KMS-11 (cell line): ENCODE data around the gene PKP2.
"Not testable (repeated sequence)": the region's sequence is repeated elsewhere in the genome, so short reads cannot be mapped to it uniquely, and the experiment has no call there.

Experiments used
- H2AFZ ChIP-seq: fragments of 200-600 bp; sonication (generic); 2 replicates; pipeline ENCODE4 v1.6.1; 2016; ENCODE audit warnings: antibody characterized with exemption, mixed run types, low read depth
- H3K27ac ChIP-seq: fragments of 200-600 bp; sonication (generic); 2 replicates; pipeline ENCODE4 v1.6.1; 2016; ENCODE audit warnings: mild to moderate bottlenecking, mixed run types
- H3K27me3 ChIP-seq: fragments of 200-600 bp; sonication (generic); 2 replicates; pipeline ENCODE4 v1.6.1; 2017; ENCODE audit warnings: mild to moderate bottlenecking, low read depth, mixed run types, moderate library complexity; ENCODE audit not compliant: insufficient read depth
- H3K36me3 ChIP-seq: fragments of 200-600 bp; sonication (generic); 2 replicates; pipeline ENCODE4 v1.6.1; 2017; ENCODE audit warnings: mild to moderate bottlenecking, mixed run types; ENCODE audit not compliant: insufficient read depth
- H3K4me1 ChIP-seq: fragments of 200-600 bp; sonication (generic); 2 replicates; pipeline ENCODE4 v1.6.1; 2016; ENCODE audit warnings: mild to moderate bottlenecking, low read depth, mixed run types; ENCODE audit not compliant: poor library complexity, severe bottlenecking
- H3K4me2 ChIP-seq: fragments of 200-600 bp; sonication (generic); 2 replicates; pipeline ENCODE4 v1.7.0; 2016; ENCODE audit warnings: mild to moderate bottlenecking, mixed run types
- H3K4me3 ChIP-seq: fragments of 200-600 bp; sonication (generic); IDR thresholded peaks from 2 replicates; pipeline ENCODE4 v1.6.1; 2017; ENCODE audit warnings: low read depth, low read length, mixed read lengths; ENCODE audit not compliant: insufficient read depth
- H3K79me2 ChIP-seq: fragments of 200-600 bp; sonication (generic); 2 replicates; pipeline ENCODE4 v1.6.1; 2016; ENCODE audit warnings: low read depth, mixed run types; ENCODE audit not compliant: insufficient read depth
- H3K9ac ChIP-seq: fragments of 200-600 bp; sonication (generic); 2 replicates; pipeline ENCODE4 v1.6.1; 2016; ENCODE audit warnings: mild to moderate bottlenecking, mixed run types
- H4K20me1 ChIP-seq: fragments of 200-600 bp; sonication (generic); 2 replicates; pipeline ENCODE4 v1.6.1; 2016; ENCODE audit warnings: mild to moderate bottlenecking, mixed run types; ENCODE audit not compliant: insufficient read depth
- CTCF ChIP-seq: fragments of 200-600 bp; sonication (generic); conservative IDR thresholded peaks from 2 replicates; pipeline ENCODE4 v1.6.1; 2017; ENCODE audit warnings: low read depth, mild to moderate bottlenecking, antibody characterized with exemption, low read length, moderate library complexity, mixed read lengths

The PKP2 gene

GRCh38 chr12:32876004-32876403, 20.6 kb downstream of the PKP2 start:
- TF ChIP-seq CTCF: no peak
- no peaks in the 10 kb centered on the region for H3K27me3 ChIP-seq

GRCh38 chr12:32874975-32875374, 21.6 kb downstream of the PKP2 start:
- Histone ChIP-seq H3K4me2 (no peak overlapping the region), H3K27ac (no peak overlapping the region), H3K27me3 (no peaks in the 10 kb centered on the region), H2AFZ (no peak overlapping the region), H3K79me2 (peaks cover 23% of the 10 kb centered on the region), H4K20me1 (0 out of 2 replicates have a peak, but pooled peaks cover 4% of the 10 kb centered on the region), H3K36me3 (no peaks in the 10 kb centered on the region; the same call in 1 of the 2 replicates), H3K4me3 (no peak overlapping the region), H3K4me1 (peaks cover 36% of the 10 kb centered on the region), H3K9ac (no peak overlapping the region)
- TF ChIP-seq CTCF: no peak

More at GRCh38 chr12:32876004-32876403, 20.6 kb downstream of the PKP2 start:
- Histone ChIP-seq H4K20me1 (0 out of 2 replicates have a peak, but pooled peaks cover 4% of the 10 kb centered on the region), H3K4me3 (no peak overlapping the region), H2AFZ (no peak overlapping the region), H3K79me2 (peaks cover 32% of the 10 kb centered on the region), H3K36me3 (no peaks in the 10 kb centered on the region; the same call in 1 of the 2 replicates), H3K9ac (no peak overlapping the region), H3K4me2 (no peak overlapping the region), H3K4me1 (peaks cover 47% of the 10 kb centered on the region), H3K27ac (no peak overlapping the region)

- Histone ChIP-seq H3K4me1 (peaks cover 27% of the 10 kb centered on the region), H2AFZ (no peak overlapping the region), H3K4me2 (no peak overlapping the region), H3K79me2 (peaks cover 23% of the 10 kb centered on the region), H3K27ac (no peak overlapping the region), H4K20me1 (0 out of 2 replicates have a peak, but pooled peaks cover 4% of the 10 kb centered on the region), H3K27me3 (no peaks in the 10 kb centered on the region), H3K36me3 (no peaks in the 10 kb centered on the region; the same call in 1 of the 2 replicates), H3K9ac (no peak overlapping the region), H3K4me3 (no peak overlapping the region)
- TF ChIP-seq CTCF: no peak
These were observed 22.5 kb downstream of the PKP2 start for GRCh38 chr12:32874078-32874477.

- not testable (repeated sequence) for H3K4me2 ChIP-seq
These were observed 24.2 kb downstream of the PKP2 start for GRCh38 chr12:32872416-32872815.

GRCh38 chr12:32870716-32871115, 25.9 kb downstream of the PKP2 start:
- no peak overlapping the region for H3K4me3 ChIP-seq
- H3K4me1 ChIP-seq: peaks cover 18% of the 10 kb centered on the region
- H3K79me2 ChIP-seq: peaks cover 23% of the 10 kb centered on the region
- H3K27ac ChIP-seq: no peak overlapping the region
- no peak for TF ChIP-seq CTCF
- H3K9ac ChIP-seq: no peak overlapping the region
- H4K20me1 ChIP-seq: 0 out of 2 replicates have a peak, but pooled peaks cover 4% of the 10 kb centered on the region
- no peak overlapping the region for H3K4me2 ChIP-seq
- no peak overlapping the region for H2AFZ ChIP-seq
- H3K36me3 ChIP-seq: no peaks in the 10 kb centered on the region
- no peaks in the 10 kb centered on the region for H3K27me3 ChIP-seq

More at GRCh38 chr12:32872416-32872815, 24.2 kb downstream of the PKP2 start:
- H3K27me3 ChIP-seq, H3K4me3 ChIP-seq, H2AFZ ChIP-seq, H3K9ac ChIP-seq, H4K20me1 ChIP-seq, H3K36me3 ChIP-seq, H3K27ac ChIP-seq: not testable (repeated sequence)
- H3K4me1 ChIP-seq: peaks cover 20% of the 10 kb centered on the region
- H3K79me2 ChIP-seq: peaks cover 23% of the 10 kb centered on the region
